ENCODE data around the gene TLCD3B. TPM values are rescaled to one million over a fixed set of nuclear protein-coding genes. Genes with fewer than 3 reads are reported as not detected.

Gene TLCD3B
- total and polyA plus RNA-seq, 9 of the 15 experiments (the other 6 are each of a cell fraction or from before 2014, with no cell fraction given), result 0.10 to 0.52 (median 0.23) TPM; not detected in 4

DNA sequence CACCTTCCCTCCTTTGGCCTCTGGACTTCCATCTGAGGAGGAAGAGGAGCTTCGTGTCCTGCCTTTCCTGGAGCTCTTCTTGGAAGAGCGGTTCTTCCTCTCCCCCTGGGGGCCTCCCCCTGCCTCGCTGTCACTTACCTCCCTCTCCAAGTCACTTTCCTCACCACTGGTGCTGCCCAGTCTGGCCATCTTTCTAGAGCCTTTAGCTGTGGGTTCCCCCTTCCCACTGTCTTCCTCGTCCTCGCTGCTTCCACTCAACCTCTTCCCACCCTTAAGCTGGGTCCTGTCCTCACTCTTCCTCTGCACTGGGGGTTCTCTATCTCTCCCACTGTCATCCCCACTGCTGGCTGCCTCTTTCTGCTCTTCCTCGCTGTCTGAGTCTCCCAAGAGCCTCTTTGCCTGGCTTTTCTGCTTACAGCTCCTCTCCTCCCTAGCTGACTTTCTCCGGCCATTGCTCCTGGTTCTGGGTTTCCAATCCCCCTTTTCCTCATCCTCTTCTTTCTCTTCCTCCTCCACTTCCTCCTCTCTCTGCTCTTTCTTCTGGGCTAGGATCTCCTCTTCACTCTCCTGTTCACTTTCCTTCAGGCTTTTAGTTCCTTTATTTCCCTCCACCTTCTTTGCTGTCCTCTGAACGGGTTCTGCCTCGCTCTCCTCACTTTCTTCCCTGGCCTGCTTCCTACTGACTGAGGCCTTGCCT is 37.0 kb downstream of the TLCD3B start:
- POLR2A ChIA-PET, result interaction anchor here (0.5 to 4.2 kb wide), 10 partner anchors 12 to 305 kb away, joined by 3 to 20 read pairs (median 6); no protein-coding TSS in a partner anchor
- no peak for ATAC-seq
- Histone ChIP-seq H4K20me1 (replicated peaks; ENCODE audit: control insufficient read depth, insufficient read depth, low read length) (no peaks in the 10 kb centered on the region), H3K4me1 (replicated peaks in 1 of 2; ENCODE audit: control insufficient read depth in 2 of 2, insufficient read depth in 2 of 2, low read length in 2 of 2) (peaks cover 16 to 45% of the 10 kb centered on the region in 2 experiments; a peak in 4 of 5 replicates), H3K27ac (ENCODE audit: extremely low read depth, low read depth, low read length) (0 out of 3 replicates have a peak overlapping the region, but pooled peaks have one; percentile 100), H3K27me3 (ENCODE audit: control insufficient read depth in 2 of 2, insufficient read depth in 2 of 2, low read length in 2 of 2) (no peaks in the 10 kb centered on the region), H3K4me2 (ENCODE audit: insufficient read depth, low read length) (peak overlapping the region; percentile 96), H3K4me3 (no peak overlapping the region), H3K9me1 (ENCODE audit: control insufficient read depth, insufficient read depth, low read length) (no peaks in the 10 kb centered on the region), H2AFZ (ENCODE audit: low read depth, low read length) (no peak overlapping the region), H3K79me2 (ENCODE audit: control insufficient read depth, insufficient read depth, low read length) (peaks cover 15% of the 10 kb centered on the region), H3K36me3 (ENCODE audit: control insufficient read depth, insufficient read depth, low read length) (peaks cover 61% of the 10 kb centered on the region), H3K9ac (ENCODE audit: insufficient read depth in 1 of 2, low read depth in 2 of 2, low read length in 2 of 2) (peak overlapping the region; percentile 97 to 100; a peak in 3 of 4 replicates), H3K9me3 (replicated peaks; ENCODE audit: control insufficient read depth, insufficient read depth, low read depth, low read length) (no peaks in the 10 kb centered on the region)
- in situ Hi-C loops (cut with MboI) (no loop called here), intact Hi-C loops (cut with micrococcal nuclease) (no loop called here)
- BruUV-seq (replicated peaks), result TSS peak; percentile 89
- no peak for TF ChIP-seq ZNF217 (CRISPR knock-in tag; IDR thresholded peaks at IDR 0.05)
- 0 out of 2 replicates have a peak, but pooled peaks have one; percentile 26 for TF ChIP-seq POLR2A (conservative IDR thresholded peaks at IDR 0.05)
- TF ChIP-seq RHOXF2B (CRISPR knock-in tag; conservative IDR thresholded peaks at IDR 0.05), result no peak
- TF ChIP-seq, protein P1, sequence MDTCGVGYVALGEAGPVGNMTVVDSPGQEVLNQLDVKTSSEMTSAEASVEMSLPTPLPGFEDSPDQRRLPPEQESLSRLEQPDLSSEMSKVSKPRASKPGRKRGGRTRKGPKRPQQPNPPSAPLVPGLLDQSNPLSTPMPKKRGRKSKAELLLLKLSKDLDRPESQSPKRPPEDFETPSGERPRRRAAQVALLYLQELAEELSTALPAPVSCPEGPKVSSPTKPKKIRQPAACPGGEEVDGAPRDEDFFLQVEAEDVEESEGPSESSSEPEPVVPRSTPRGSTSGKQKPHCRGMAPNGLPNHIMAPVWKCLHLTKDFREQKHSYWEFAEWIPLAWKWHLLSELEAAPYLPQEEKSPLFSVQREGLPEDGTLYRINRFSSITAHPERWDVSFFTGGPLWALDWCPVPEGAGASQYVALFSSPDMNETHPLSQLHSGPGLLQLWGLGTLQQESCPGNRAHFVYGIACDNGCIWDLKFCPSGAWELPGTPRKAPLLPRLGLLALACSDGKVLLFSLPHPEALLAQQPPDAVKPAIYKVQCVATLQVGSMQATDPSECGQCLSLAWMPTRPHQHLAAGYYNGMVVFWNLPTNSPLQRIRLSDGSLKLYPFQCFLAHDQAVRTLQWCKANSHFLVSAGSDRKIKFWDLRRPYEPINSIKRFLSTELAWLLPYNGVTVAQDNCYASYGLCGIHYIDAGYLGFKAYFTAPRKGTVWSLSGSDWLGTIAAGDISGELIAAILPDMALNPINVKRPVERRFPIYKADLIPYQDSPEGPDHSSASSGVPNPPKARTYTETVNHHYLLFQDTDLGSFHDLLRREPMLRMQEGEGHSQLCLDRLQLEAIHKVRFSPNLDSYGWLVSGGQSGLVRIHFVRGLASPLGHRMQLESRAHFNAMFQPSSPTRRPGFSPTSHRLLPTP (IDR thresholded peaks at IDR 0.05; ENCODE audit: borderline replicate concordance, extremely low read depth, insufficient read length), result no peak
- no peak for DNase-seq (ENCODE audit: extremely low read depth in 1 of 4, low spot score in 3 of 4)
- FAIRE-seq, result no peak
- CTCF ChIA-PET (ENCODE audit: low intra/inter-chr PET ratio), result no interaction called here
- 77% methylated on average over 7 of the region's 9 CpGs for WGBS (ENCODE audit: insufficient coverage, low coverage, missing lambda C conversion rate)

Measured in K562 (cell line).